ENCODE measurements around the gene CCR2.
A peak's percentile ranks its signal among the peaks of the same experiment; 100 is the strongest.

The CCR2 gene

GRCh38 chr3:46356276-46356675, 2.4 kb downstream of the CCR2 start:
- DNase-seq, result no peak

- DNase-seq, result no peak
Observed at GRCh38 chr3:46356909-46357308, 3.0 kb downstream of the CCR2 start.

- DNase-seq, result no peak
Observed at GRCh38 chr3:46358466-46358865, 4.6 kb downstream of the CCR2 start.

GRCh38 chr3:46359733-46360493, 6.0 kb downstream of the CCR2 start:
- no peak for DNase-seq

- no peak for DNase-seq
Observed at GRCh38 chr3:46360907-46361306, 7.0 kb downstream of the CCR2 start.

- no peak for DNase-seq
Observed at GRCh38 chr3:46361408-46362283, 7.7 kb downstream of the CCR2 start.

- no peak for DNase-seq
Observed at GRCh38 chr3:46365041-46365440, 11.1 kb downstream of the CCR2 start.

GRCh38 chr3:46365737-46366524, 12.0 kb downstream of the CCR2 start:
- DNase-seq, result no peak

- no peak for DNase-seq
Observed at GRCh38 chr3:46367811-46368210, 13.9 kb downstream of the CCR2 start.

GRCh38 chr3:46368569-46368968, 14.7 kb downstream of the CCR2 start:
- DNase-seq, result peak; percentile 40

GRCh38 chr3:46369151-46369550, 15.2 kb downstream of the CCR2 start:
- DNase-seq, result no peak

- peak; percentile 54 for DNase-seq
Observed at GRCh38 chr3:46369675-46370132, 15.8 kb downstream of the CCR2 start.

GRCh38 chr3:46370839-46371518, 17.1 kb downstream of the CCR2 start, which contains the start of gene CCR5:
Gene CCR5 (plus strand): TSS chr3:46370946. CDS start chr3:46372903, 1,957 bp downstream.
- DNase-seq, result no peak

- no peak for DNase-seq
Observed at GRCh38 chr3:46371519-46372340, 17.8 kb downstream of the CCR2 start.

GRCh38 chr3:46372492-46373359, 18.8 kb downstream of the CCR2 start:
- DNase-seq, result no peak

- DNase-seq, result no peak
Observed at GRCh38 chr3:46374755-46375154, 20.8 kb downstream of the CCR2 start.

GRCh38 chr3:46375218-46375617, 21.3 kb downstream of the CCR2 start:
- no peak for DNase-seq

GRCh38 chr3:46375814-46376213, 21.9 kb downstream of the CCR2 start:
- no peak for DNase-seq

GRCh38 chr3:46378426-46378942, 24.6 kb downstream of the CCR2 start:
- peak; percentile 65 for DNase-seq

All from activated CD4-positive, CD25-positive, alpha-beta regulatory T cell treated with anti-CD3 and anti-CD28 coated beads, Interleukin-2, amount 50 U/mL, for 72 hours (primary cell).